ENCODE results near the gene PALLD. TPM values are rescaled to one million over a fixed set of nuclear protein-coding genes. Genes with fewer than 3 reads are reported as not detected.

Gene PALLD
- total RNA-seq, 4 donors from 2014 or later = 266 to 761 (median 441) TPM

DNA sequence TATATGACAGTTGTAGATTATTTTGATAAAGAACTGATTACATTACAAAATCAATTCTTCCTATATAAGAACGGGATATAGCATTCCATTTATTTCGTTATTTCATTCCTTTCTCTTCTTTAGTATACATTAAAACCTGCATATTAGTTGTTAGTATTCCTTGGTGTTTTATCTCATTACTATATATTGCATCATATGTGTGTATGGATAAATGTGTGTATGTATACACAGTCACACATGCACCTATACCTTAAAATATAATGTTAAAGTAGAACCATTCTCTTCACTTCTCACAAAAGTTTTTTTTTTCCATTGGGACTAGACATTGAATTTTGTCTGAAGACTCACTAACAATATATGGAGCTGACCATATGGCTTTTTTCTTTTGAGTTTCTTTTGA lies 5.3 kb upstream of the PALLD start:
- no peak overlapping the region for H3K4me3 ChIP-seq

GRCh38 chr4:168498251-168498650 lies 1.4 kb downstream of the PALLD start:
- no peak for DNase-seq
- TF ChIP-seq, protein P1, sequence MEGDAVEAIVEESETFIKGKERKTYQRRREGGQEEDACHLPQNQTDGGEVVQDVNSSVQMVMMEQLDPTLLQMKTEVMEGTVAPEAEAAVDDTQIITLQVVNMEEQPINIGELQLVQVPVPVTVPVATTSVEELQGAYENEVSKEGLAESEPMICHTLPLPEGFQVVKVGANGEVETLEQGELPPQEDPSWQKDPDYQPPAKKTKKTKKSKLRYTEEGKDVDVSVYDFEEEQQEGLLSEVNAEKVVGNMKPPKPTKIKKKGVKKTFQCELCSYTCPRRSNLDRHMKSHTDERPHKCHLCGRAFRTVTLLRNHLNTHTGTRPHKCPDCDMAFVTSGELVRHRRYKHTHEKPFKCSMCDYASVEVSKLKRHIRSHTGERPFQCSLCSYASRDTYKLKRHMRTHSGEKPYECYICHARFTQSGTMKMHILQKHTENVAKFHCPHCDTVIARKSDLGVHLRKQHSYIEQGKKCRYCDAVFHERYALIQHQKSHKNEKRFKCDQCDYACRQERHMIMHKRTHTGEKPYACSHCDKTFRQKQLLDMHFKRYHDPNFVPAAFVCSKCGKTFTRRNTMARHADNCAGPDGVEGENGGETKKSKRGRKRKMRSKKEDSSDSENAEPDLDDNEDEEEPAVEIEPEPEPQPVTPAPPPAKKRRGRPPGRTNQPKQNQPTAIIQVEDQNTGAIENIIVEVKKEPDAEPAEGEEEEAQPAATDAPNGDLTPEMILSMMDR (IDR thresholded peaks at IDR 0.05) = no peak
- TF ChIP-seq POLR2A (IDR thresholded peaks at IDR 0.05) = no peak
- no peaks in the 10 kb centered on the region for H3K4me1 ChIP-seq
- H3K36me3 ChIP-seq = no peaks in the 10 kb centered on the region
- no peaks in the 10 kb centered on the region for H3K9me3 ChIP-seq
- H3K27me3 ChIP-seq = no peaks in the 10 kb centered on the region
- intact Hi-C loops (cut with DNase I; ENCODE audit: low total_unique reads) = no loop called here
- H3K4me3 ChIP-seq = no peak overlapping the region
- H3K27ac ChIP-seq = no peak overlapping the region

More for the DNA sequence above, 5.3 kb upstream of the PALLD start:
- intact Hi-C loops (cut with DNase I; ENCODE audit: low total_unique reads) = no loop called here
- TF ChIP-seq POLR2A (IDR thresholded peaks at IDR 0.05) = no peak
- TF ChIP-seq, protein P1 (IDR thresholded peaks at IDR 0.05) = no peak
- DNase-seq = no peak
- Histone ChIP-seq H3K9me3 (no peaks in the 10 kb centered on the region), H3K27me3 (no peaks in the 10 kb centered on the region), H3K4me1 (no peaks in the 10 kb centered on the region), H3K36me3 (no peaks in the 10 kb centered on the region), H3K27ac (no peak overlapping the region)

- Histone ChIP-seq H3K36me3 (no peaks in the 10 kb centered on the region), H3K27me3 (no peaks in the 10 kb centered on the region), H3K4me1 (no peaks in the 10 kb centered on the region), H3K9me3 (no peaks in the 10 kb centered on the region), H3K4me3 (no peak overlapping the region), H3K27ac (no peak overlapping the region)
- no peak for TF ChIP-seq POLR2A (IDR thresholded peaks at IDR 0.05)
- TF ChIP-seq, protein P1 (IDR thresholded peaks at IDR 0.05) = no peak
- no peak for DNase-seq
- intact Hi-C loops (cut with DNase I; ENCODE audit: low total_unique reads) = no loop called here
These were observed 2.4 kb downstream of the PALLD start for GRCh38 chr4:168499241-168499640.

GRCh38 chr4:168501407-168501806 lies 4.6 kb downstream of the PALLD start:
- DNase-seq = no peak
- TF ChIP-seq, protein P1 (IDR thresholded peaks at IDR 0.05) = no peak
- no peak for TF ChIP-seq POLR2A (IDR thresholded peaks at IDR 0.05)
- no peaks in the 10 kb centered on the region for H3K9me3 ChIP-seq
- no peaks in the 10 kb centered on the region for H3K27me3 ChIP-seq
- no peak overlapping the region for H3K27ac ChIP-seq
- no peak overlapping the region for H3K4me3 ChIP-seq
- no peaks in the 10 kb centered on the region for H3K4me1 ChIP-seq
- intact Hi-C loops (cut with DNase I; ENCODE audit: low total_unique reads) = no loop called here
- H3K36me3 ChIP-seq = no peaks in the 10 kb centered on the region

- TF ChIP-seq POLR2A (IDR thresholded peaks at IDR 0.05) = no peak
- no peak overlapping the region for H3K4me3 ChIP-seq
- H3K9me3 ChIP-seq = no peaks in the 10 kb centered on the region
- H3K36me3 ChIP-seq = no peaks in the 10 kb centered on the region
- no peak overlapping the region for H3K27ac ChIP-seq
- no peaks in the 10 kb centered on the region for H3K4me1 ChIP-seq
- no peaks in the 10 kb centered on the region for H3K27me3 ChIP-seq
- intact Hi-C loops (cut with DNase I; ENCODE audit: low total_unique reads) = no loop called here
- DNase-seq = no peak
These were observed 6.0 kb downstream of the PALLD start for GRCh38 chr4:168502861-168503260.
